Common myeloid progenitor, CD34-positive (primary cell): ENCODE data around the gene ZRANB3.
"Not testable (repeated sequence)": the region's sequence is repeated elsewhere in the genome, so short reads cannot be mapped to it uniquely, and the experiment has no call there.

Experiments
- CTCF ChIA-PET: fragments of 350-600 bp; sonication (Branson Sonifier 250); formaldehyde crosslinking; loops from one replicate; lab custom pipeline; 2021; ENCODE audit warnings: antibody characterized with exemption; lab: Charles Lee
- POLR2A ChIA-PET: fragments of 350-600 bp; sonication (Branson Sonifier 250); formaldehyde crosslinking; loops from one replicate; lab custom pipeline; 2021; ENCODE audit warnings: antibody characterized with exemption; lab: Charles Lee
- DNase-seq, 3 donors: peaks; one replicate each; pipeline versions ENCODE4 v3.0.0 to v3.0.0-alpha.2; 2013
- H3K27ac ChIP-seq, 2 experiments: 1 replicate in 1 of 2; 2 replicates in 1 of 2; pipeline ENCODE4 v1.7.0; 2013; ENCODE audit warnings: inconsistent platforms in 2 of 2, low read length in 2 of 2, mild to moderate bottlenecking in 2 of 2, low read depth in 1 of 2, moderate library complexity in 1 of 2; ENCODE audit not compliant: severe bottlenecking in 2 of 2, insufficient read depth in 1 of 2, poor library complexity in 1 of 2
- H3K27me3 ChIP-seq, 5 experiments: replicated peaks in 2 of 5; 1 replicate in 3 of 5; 2 replicates in 2 of 5; pipeline versions ENCODE4 v1.6.1 to v1.7.0; 2013; ENCODE audit warnings: low read length in 4 of 5, mild to moderate bottlenecking in 2 of 5, moderate library complexity in 2 of 5, inconsistent platforms in 1 of 5; ENCODE audit not compliant: insufficient read depth in 5 of 5, control insufficient read depth in 4 of 5
- H3K36me3 ChIP-seq, 4 experiments: 1 replicate in 2 of 4; 2 replicates in 2 of 4; pipeline versions ENCODE4 v1.6.1 to v1.7.0; 2013; ENCODE audit warnings: low read length in 3 of 4, control low read depth in 1 of 4, mild to moderate bottlenecking in 1 of 4; ENCODE audit not compliant: control insufficient read depth in 4 of 4, insufficient read depth in 4 of 4
- H3K4me1 ChIP-seq, 4 experiments: 1 replicate in 3 of 4; 2 replicates in 1 of 4; pipeline versions ENCODE4 v1.6.1 to v1.7.1; 2013; ENCODE audit warnings: low read length in 3 of 4, mild to moderate bottlenecking in 3 of 4, control low read depth in 1 of 4, inconsistent platforms in 1 of 4, moderate library complexity in 1 of 4; ENCODE audit not compliant: control insufficient read depth in 4 of 4, insufficient read depth in 4 of 4; ENCODE audit errors: control extremely low read depth in 1 of 4
- H3K4me3 ChIP-seq, 7 experiments: 1 replicate in 4 of 7; 2 replicates in 3 of 7; pipeline versions ENCODE4 v1.5.1 to v1.7.0; 2013; ENCODE audit warnings: mild to moderate bottlenecking in 7 of 7, low read length in 6 of 7, moderate library complexity in 6 of 7, inconsistent platforms in 2 of 7, low read depth in 2 of 7, control low read depth in 1 of 7; ENCODE audit not compliant: insufficient read depth in 4 of 7, control insufficient read depth in 1 of 7; ENCODE audit errors: extremely low read depth in 1 of 7
- H3K9me3 ChIP-seq, 5 experiments: 1 replicate in 4 of 5; 2 replicates in 1 of 5; pipeline versions ENCODE4 v1.6.1 to v1.7.1; 2013; ENCODE audit warnings: low read length in 4 of 5, mild to moderate bottlenecking in 2 of 5, inconsistent platforms in 1 of 5, low read depth in 1 of 5, moderate library complexity in 1 of 5; ENCODE audit not compliant: control insufficient read depth in 4 of 5, insufficient read depth in 2 of 5; ENCODE audit errors: control extremely low read depth in 1 of 5
- WGBS: methylation state at CpG from one replicate; pipeline ENCODE4 v1.1.5; 2013; ENCODE audit not compliant: insufficient coverage; 5-methylcytosine and 5-hydroxymethylcytosine counted together

Gene ZRANB3

DNA sequence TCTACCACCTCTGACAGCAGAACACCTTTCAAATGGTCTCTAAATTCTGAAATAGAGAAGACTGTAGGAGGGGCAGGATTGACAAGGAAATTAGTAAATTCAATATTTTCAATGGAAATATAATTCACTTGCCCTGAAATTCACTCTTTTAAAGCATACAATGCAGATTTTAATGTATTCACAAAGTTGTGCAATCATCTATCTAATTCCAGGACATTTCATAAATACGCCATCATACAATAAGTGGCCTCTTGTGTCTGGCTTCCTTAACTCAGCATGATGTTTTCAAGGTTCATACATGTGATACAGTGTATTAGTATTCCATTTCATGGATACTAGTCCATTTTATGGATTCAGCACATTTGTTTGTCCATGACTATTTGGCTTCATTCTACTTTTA, 74.2 kb downstream of the ZRANB3 start:
- CTCF ChIA-PET = no interaction called here
- Histone ChIP-seq H3K4me1 (no peaks in the 10 kb centered on the region), H3K9me3 (peaks cover 2 to 25% (median 9%) of the 10 kb centered on the region in 5 experiments), H3K4me3 (no peak overlapping the region), H3K27me3 (no peaks in the 10 kb centered on the region), H3K36me3 (peaks cover 0 to 6% (median 0%) of the 10 kb centered on the region in 4 experiments), H3K27ac (no peak overlapping the region)
- 100% methylated on average over 1 of the region's 1 CpG for WGBS
- no peak for DNase-seq
- POLR2A ChIA-PET = no interaction called here

GRCh38 chr2:135456431-135456830, 74.6 kb downstream of the ZRANB3 start:
- H3K27me3 ChIP-seq = no peaks in the 10 kb centered on the region
- H3K4me1 ChIP-seq = no peaks in the 10 kb centered on the region
- ChIA-PET POLR2A (no interaction called here), CTCF (no interaction called here)
- peaks cover 2 to 27% (median 9%) of the 10 kb centered on the region in 5 experiments for H3K9me3 ChIP-seq
- no peak for DNase-seq
- WGBS = 100% methylated on average over 2 of the region's 2 CpGs
- no peak overlapping the region for H3K4me3 ChIP-seq
- no peak overlapping the region for H3K27ac ChIP-seq
- H3K36me3 ChIP-seq = peaks cover 0 to 6% (median 0%) of the 10 kb centered on the region in 4 experiments

DNA sequence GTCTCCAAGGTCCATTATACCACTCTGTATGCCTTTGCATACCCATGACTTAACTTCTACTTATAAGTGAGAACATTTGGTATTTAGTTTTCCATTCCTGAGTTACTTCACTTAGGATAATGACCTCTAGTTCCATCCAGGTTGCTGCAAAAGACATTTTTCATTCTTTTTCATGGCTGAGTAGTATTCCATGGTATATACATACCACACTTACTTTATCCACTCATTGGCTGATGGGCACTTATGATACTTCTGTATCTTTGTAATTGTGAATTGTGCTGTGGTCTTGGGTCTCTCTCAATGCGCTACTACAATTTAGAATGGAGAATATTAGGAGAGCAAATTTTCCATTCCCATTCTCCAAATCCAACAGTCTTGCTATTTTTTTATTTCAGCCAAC, 76.4 kb downstream of the ZRANB3 start:
- WGBS = no CpG with 5 or more reads among the region's 1 CpG
- ChIA-PET CTCF (no interaction called here), POLR2A (no interaction called here)
- Histone ChIP-seq H3K27me3 (no peaks in the 10 kb centered on the region), H3K9me3 (peaks cover 2 to 27% (median 9%) of the 10 kb centered on the region in 5 experiments), H3K4me3 (no peak overlapping the region), H3K27ac (no peak overlapping the region), H3K4me1 (no peaks in the 10 kb centered on the region), H3K36me3 (peaks cover 0 to 6% (median 0%) of the 10 kb centered on the region in 4 experiments)
- DNase-seq = no peak

DNA sequence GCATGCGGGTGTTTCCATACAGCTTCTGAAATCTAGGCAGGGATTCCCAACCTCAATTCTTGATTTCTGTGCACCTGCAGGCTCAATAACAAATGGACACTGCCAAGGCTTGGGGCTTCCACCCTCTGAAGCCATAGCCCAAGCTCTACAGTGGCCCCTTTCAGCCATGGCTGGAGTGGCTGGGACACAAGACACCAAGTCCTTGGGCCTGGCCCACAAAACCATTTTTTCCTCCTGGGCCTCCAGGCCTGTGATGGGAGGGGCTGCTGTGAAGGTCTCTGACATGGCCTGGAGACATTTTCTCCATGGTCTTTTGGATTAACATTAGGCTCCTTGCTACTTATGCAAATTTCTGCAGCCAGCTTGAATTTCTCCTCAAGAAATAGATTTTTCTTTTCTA, 78.0 kb downstream of the ZRANB3 start:
- H3K4me1 ChIP-seq, H3K4me3 ChIP-seq, POLR2A ChIA-PET, H3K27ac ChIP-seq, CTCF ChIA-PET, H3K27me3 ChIP-seq, DNase-seq: not testable (repeated sequence)
- 86% methylated on average over 1 of the region's 1 CpG for WGBS
- Histone ChIP-seq H3K9me3 (peaks cover 2 to 27% (median 9%) of the 10 kb centered on the region in 5 experiments), H3K36me3 (peaks cover 0 to 11% (median 0%) of the 10 kb centered on the region in 4 experiments)

DNA sequence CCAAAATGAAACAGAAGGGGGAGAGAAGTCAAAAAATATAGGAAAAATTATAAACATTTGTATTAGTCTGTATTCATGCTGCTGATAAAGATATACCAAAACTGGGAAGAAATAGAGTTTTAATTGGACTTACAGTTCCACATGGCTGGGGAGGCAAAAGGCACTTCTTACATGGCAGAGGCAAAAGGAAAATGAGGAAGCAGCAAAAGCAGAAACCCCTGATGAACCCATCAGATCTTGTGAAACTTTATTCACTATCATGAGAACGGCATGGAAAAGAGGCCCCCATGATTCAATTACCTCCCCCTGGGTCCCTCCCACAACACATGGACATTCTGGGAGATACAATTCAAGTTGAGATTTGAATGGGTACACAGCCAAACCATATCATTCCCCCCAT, 79.1 kb downstream of the ZRANB3 start:
- no peak for DNase-seq
- CTCF ChIA-PET = no interaction called here
- POLR2A ChIA-PET = no interaction called here

DNA sequence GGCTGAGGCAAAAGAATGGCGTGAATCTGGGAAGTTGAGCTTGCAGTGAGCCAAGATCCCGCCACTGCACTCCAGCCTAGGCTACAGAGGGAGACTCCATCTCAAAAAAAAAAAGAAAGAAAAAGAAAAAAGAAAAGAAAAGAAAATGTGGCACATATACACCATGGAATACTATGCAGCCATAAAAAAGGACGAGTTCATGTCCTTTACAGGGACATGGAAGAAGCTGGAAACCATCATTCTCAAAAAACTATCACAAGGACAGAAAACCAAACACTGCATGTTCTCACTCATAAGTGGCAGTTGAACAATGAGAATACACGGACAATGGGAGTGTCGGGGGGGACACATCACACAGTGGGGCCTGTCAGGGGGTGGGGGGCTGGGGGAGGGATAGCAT, 88.0 kb downstream of the ZRANB3 start:
- H3K36me3 ChIP-seq, H3K4me1 ChIP-seq, H3K27me3 ChIP-seq, H3K4me3 ChIP-seq, H3K9me3 ChIP-seq, H3K27ac ChIP-seq, POLR2A ChIA-PET, CTCF ChIA-PET, DNase-seq: not testable (repeated sequence)
- WGBS = no CpG with 5 or more reads among the region's 5 CpGs

More for the DNA sequence above, 79.1 kb downstream of the ZRANB3 start:
- no peak overlapping the region for H3K27ac ChIP-seq
- WGBS = 100% methylated on average over 1 of the region's 1 CpG
- peaks cover 2 to 25% (median 9%) of the 10 kb centered on the region in 5 experiments for H3K9me3 ChIP-seq
- H3K36me3 ChIP-seq = peaks cover 0 to 8% (median 0%) of the 10 kb centered on the region in 4 experiments
- no peaks in the 10 kb centered on the region for H3K27me3 ChIP-seq
- H3K4me1 ChIP-seq = no peaks in the 10 kb centered on the region
- no peak overlapping the region for H3K4me3 ChIP-seq

- H3K27me3 ChIP-seq, H3K36me3 ChIP-seq, H3K4me1 ChIP-seq, DNase-seq, H3K4me3 ChIP-seq, H3K27ac ChIP-seq, POLR2A ChIA-PET, CTCF ChIA-PET: not testable (repeated sequence)
- peaks cover 0 to 11% (median 0%) of the 10 kb centered on the region in 5 experiments for H3K9me3 ChIP-seq
- 97% methylated on average over 6 of the region's 6 CpGs for WGBS
These were observed 95.9 kb downstream of the ZRANB3 start for GRCh38 chr2:135435155-135435554.
